Measurements from ENCODE around the gene TOMM22. TPM values are rescaled to one million over a fixed set of nuclear protein-coding genes. Genes with fewer than 3 reads are reported as not detected.
A peak's percentile ranks its signal among the peaks of the same experiment; 100 is the strongest.

TOMM22 gene
- total RNA-seq, 2 experiments from 2014 or later = 193 to 211 TPM

GRCh38 chr22:38716826-38717225, 35.1 kb downstream of the TOMM22 start:
- Mint-ChIP-seq H3K27ac (no peak overlapping the region), H3K27me3 (no peaks in the 10 kb centered on the region), H3K4me1 (peaks cover 36% of the 10 kb centered on the region), H3K36me3 (peaks cover 20% of the 10 kb centered on the region), H3K9me3 (no peaks in the 10 kb centered on the region), H3K4me3 (no peak overlapping the region)
- DNase-seq = no peak

GRCh38 chr22:38717244-38717643, 35.5 kb downstream of the TOMM22 start:
- no peak for DNase-seq

DNA sequence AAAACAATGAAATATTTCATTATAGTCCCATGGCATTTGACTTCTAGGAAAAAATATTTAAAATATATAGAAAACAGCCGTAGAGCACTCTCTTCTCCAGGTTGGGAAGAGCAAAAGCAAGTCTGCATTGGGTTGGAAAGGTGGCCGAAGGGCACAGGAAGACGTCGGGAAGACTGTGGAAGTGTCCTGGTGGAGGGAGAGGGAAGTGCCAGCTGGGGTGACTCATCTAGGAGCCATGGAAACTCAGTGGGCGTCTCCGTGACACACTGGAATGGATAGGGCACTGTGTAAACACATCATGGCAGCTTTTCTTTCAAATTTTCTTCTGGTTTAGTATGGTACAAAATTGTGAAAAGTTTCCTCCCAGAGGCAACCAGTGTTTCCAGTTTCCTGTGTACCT, 36.7 kb downstream of the TOMM22 start:
- Mint-ChIP-seq H3K27ac (no peak overlapping the region), H3K27me3 (no peaks in the 10 kb centered on the region), H3K9me3 (no peaks in the 10 kb centered on the region), H3K4me3 (no peak overlapping the region), H3K36me3 (peaks cover 22% of the 10 kb centered on the region), H3K4me1 (peaks cover 23% of the 10 kb centered on the region)
- DNase-seq = no peak

More at GRCh38 chr22:38717244-38717643, 35.5 kb downstream of the TOMM22 start:
- H3K4me3 Mint-ChIP-seq = no peak overlapping the region
- H3K36me3 Mint-ChIP-seq = peaks cover 16% of the 10 kb centered on the region
- peaks cover 32% of the 10 kb centered on the region for H3K4me1 Mint-ChIP-seq
- peak overlapping the region; percentile 15 for H3K27ac Mint-ChIP-seq
- no peaks in the 10 kb centered on the region for H3K9me3 Mint-ChIP-seq
- H3K27me3 Mint-ChIP-seq = no peaks in the 10 kb centered on the region

- Mint-ChIP-seq H3K4me1 (peaks cover 17% of the 10 kb centered on the region), H3K4me3 (no peak overlapping the region), H3K27me3 (no peaks in the 10 kb centered on the region), H3K36me3 (peaks cover 21% of the 10 kb centered on the region), H3K27ac (no peak overlapping the region), H3K9me3 (no peaks in the 10 kb centered on the region)
- DNase-seq = no peak
These were observed 37.4 kb downstream of the TOMM22 start for GRCh38 chr22:38719196-38719595.

- no peak overlapping the region for H3K27ac Mint-ChIP-seq
- no peak overlapping the region for H3K4me3 Mint-ChIP-seq
- H3K36me3 Mint-ChIP-seq = peaks cover 29% of the 10 kb centered on the region
These were observed 38.6 kb downstream of the TOMM22 start for GRCh38 chr22:38720350-38720749.

GRCh38 chr22:38721551-38721950, 39.8 kb downstream of the TOMM22 start:
- H3K36me3 Mint-ChIP-seq = peaks cover 30% of the 10 kb centered on the region
- H3K27me3 Mint-ChIP-seq = no peaks in the 10 kb centered on the region
- H3K27ac Mint-ChIP-seq = no peak overlapping the region
- no peaks in the 10 kb centered on the region for H3K9me3 Mint-ChIP-seq
- H3K4me3 Mint-ChIP-seq = no peak overlapping the region
- H3K4me1 Mint-ChIP-seq = peaks cover 8% of the 10 kb centered on the region
- no peak for DNase-seq

More at GRCh38 chr22:38720350-38720749, 38.6 kb downstream of the TOMM22 start:
- no peak for DNase-seq
- Mint-ChIP-seq H3K9me3 (no peaks in the 10 kb centered on the region), H3K4me1 (peaks cover 9% of the 10 kb centered on the region), H3K27me3 (no peaks in the 10 kb centered on the region)

- no peak overlapping the region for H3K4me3 Mint-ChIP-seq
- no peaks in the 10 kb centered on the region for H3K27me3 Mint-ChIP-seq
- no peak overlapping the region for H3K27ac Mint-ChIP-seq
- H3K4me1 Mint-ChIP-seq = peaks cover 5% of the 10 kb centered on the region
- no peak for DNase-seq
- H3K36me3 Mint-ChIP-seq = peaks cover 26% of the 10 kb centered on the region
- no peaks in the 10 kb centered on the region for H3K9me3 Mint-ChIP-seq
These were observed 42.4 kb downstream of the TOMM22 start for GRCh38 chr22:38724176-38724575.

DNA sequence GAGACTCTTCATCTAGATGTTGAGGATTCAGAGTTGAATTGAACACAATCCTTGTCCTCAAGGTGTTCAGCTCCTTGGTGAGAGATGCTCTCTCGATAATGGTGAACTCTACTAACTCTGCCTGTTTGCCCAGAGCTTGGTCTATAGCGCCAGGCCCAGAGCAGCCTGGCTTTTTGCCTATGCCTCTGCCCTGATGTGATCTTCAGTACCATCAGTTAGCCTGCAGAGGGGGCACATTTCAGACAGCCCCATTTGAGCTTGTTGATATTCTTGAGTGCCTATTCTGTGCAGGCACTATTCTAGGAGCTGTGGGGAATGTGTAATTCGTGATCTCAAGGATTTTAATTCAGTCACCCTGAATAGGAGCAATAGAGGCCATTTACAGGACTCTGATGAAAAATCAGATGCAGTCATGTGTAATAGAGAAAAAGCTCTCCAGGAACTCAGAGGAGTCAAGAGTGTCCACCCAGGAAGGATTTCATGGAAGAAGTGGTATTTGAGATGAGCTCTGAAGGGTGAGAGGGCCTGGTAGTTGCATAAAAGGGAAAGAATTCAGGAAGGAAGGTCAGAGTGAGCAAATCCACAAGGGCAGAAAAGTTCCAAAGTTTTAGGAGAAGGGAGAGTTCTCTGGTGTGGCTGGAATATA, 43.3 kb downstream of the TOMM22 start:
- Mint-ChIP-seq H3K27ac (no peak overlapping the region), H3K27me3 (no peaks in the 10 kb centered on the region), H3K4me3 (no peak overlapping the region), H3K4me1 (peaks cover 5% of the 10 kb centered on the region), H3K9me3 (no peaks in the 10 kb centered on the region), H3K36me3 (peaks cover 26% of the 10 kb centered on the region)
- no peak for DNase-seq

DNA sequence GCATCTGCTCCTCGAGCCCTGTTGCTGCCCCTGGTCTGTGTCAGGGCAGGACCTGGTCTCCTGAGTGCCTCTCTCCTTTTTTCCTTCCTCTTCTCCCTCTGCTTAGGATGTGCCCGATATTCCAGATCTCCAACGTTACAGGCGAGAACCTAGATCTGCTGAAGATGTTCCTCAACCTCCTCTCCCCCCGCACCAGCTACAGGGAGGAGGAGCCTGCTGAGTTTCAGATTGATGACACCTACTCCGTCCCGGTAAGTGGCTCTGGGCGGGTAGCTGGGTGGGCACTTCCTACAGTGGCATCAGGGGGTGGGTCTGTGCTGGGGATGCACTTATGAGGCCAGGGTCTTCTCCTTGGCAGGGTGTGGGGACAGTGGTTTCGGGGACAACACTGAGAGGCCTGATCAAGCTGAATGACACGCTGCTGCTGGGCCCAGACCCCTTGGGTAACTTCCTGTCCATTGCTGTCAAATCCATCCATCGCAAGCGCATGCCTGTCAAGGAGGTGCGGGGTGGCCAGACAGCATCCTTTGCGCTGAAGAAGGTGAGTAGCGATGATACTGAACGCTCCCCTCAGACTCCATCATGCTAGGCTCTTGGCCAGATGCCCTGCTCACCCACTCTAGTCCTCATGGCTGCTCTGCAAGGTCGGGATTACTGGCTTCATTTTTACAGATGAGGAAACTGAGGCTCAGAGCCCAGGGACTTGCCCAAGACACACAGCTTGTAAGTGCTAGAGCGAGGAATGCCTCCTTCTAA, 44.3 kb downstream of the TOMM22 start:
- Mint-ChIP-seq H3K36me3 (peaks cover 33% of the 10 kb centered on the region), H3K27me3 (no peaks in the 10 kb centered on the region), H3K9me3 (no peaks in the 10 kb centered on the region), H3K4me3 (no peak overlapping the region), H3K27ac (peak overlapping the region; percentile 3), H3K4me1 (peaks cover 10% of the 10 kb centered on the region)
- DNase-seq = no peak

- H3K27ac Mint-ChIP-seq = no peak overlapping the region
- H3K36me3 Mint-ChIP-seq = peaks cover 28% of the 10 kb centered on the region
- peaks cover 11% of the 10 kb centered on the region for H3K4me1 Mint-ChIP-seq
These were observed 45.4 kb downstream of the TOMM22 start for GRCh38 chr22:38727123-38727522.

GRCh38 chr22:38727530-38728451, 46.0 kb downstream of the TOMM22 start:
- H3K36me3 Mint-ChIP-seq = peaks cover 24% of the 10 kb centered on the region
- H3K27me3 Mint-ChIP-seq = no peaks in the 10 kb centered on the region
- no peak overlapping the region for H3K27ac Mint-ChIP-seq
- no peak overlapping the region for H3K4me3 Mint-ChIP-seq
- no peaks in the 10 kb centered on the region for H3K9me3 Mint-ChIP-seq
- H3K4me1 Mint-ChIP-seq = peaks cover 9% of the 10 kb centered on the region
- DNase-seq = no peak

More at GRCh38 chr22:38727123-38727522, 45.4 kb downstream of the TOMM22 start:
- H3K9me3 Mint-ChIP-seq = no peaks in the 10 kb centered on the region
- DNase-seq = no peak
- H3K27me3 Mint-ChIP-seq = no peaks in the 10 kb centered on the region
- no peak overlapping the region for H3K4me3 Mint-ChIP-seq

- Mint-ChIP-seq H3K9me3 (no peaks in the 10 kb centered on the region), H3K27me3 (no peaks in the 10 kb centered on the region), H3K4me3 (no peak overlapping the region), H3K4me1 (peaks cover 22% of the 10 kb centered on the region), H3K36me3 (peaks cover 24% of the 10 kb centered on the region), H3K27ac (peak overlapping the region; percentile 28)
- no peak for DNase-seq
These were observed 47.4 kb downstream of the TOMM22 start for GRCh38 chr22:38728871-38729796.

- H3K36me3 Mint-ChIP-seq = peaks cover 23% of the 10 kb centered on the region
- no peaks in the 10 kb centered on the region for H3K9me3 Mint-ChIP-seq
- H3K4me3 Mint-ChIP-seq = no peak overlapping the region
- H3K27me3 Mint-ChIP-seq = no peaks in the 10 kb centered on the region
- H3K4me1 Mint-ChIP-seq = peaks cover 22% of the 10 kb centered on the region
- no peak for DNase-seq
- H3K27ac Mint-ChIP-seq = no peak overlapping the region
These were observed 48.2 kb downstream of the TOMM22 start for GRCh38 chr22:38729946-38730345.

- no peaks in the 10 kb centered on the region for H3K9me3 Mint-ChIP-seq
- H3K27ac Mint-ChIP-seq = peak overlapping the region; percentile 34
- no peaks in the 10 kb centered on the region for H3K27me3 Mint-ChIP-seq
- DNase-seq = no peak
- peaks cover 26% of the 10 kb centered on the region for H3K4me1 Mint-ChIP-seq
- H3K36me3 Mint-ChIP-seq = peaks cover 19% of the 10 kb centered on the region
- no peak overlapping the region for H3K4me3 Mint-ChIP-seq
These were observed 48.7 kb downstream of the TOMM22 start for GRCh38 chr22:38730411-38730871.

Data from activated naive CD8-positive, alpha-beta T cell treated with anti-CD3 and anti-CD28 coated beads for 36 hours (primary cell).